ENCODE measurements around the gene CCDC9. TPM values are rescaled to one million over a fixed set of nuclear protein-coding genes. Genes with fewer than 3 reads are reported as not detected.
"Not testable (repeated sequence)": the region's sequence is repeated elsewhere in the genome, so short reads cannot be mapped to it uniquely, and the experiment has no call there.

CCDC9 gene
- total RNA-seq, 4 donors from 2014 or later: 12.1 to 104 (median 35.8) TPM

DNA sequence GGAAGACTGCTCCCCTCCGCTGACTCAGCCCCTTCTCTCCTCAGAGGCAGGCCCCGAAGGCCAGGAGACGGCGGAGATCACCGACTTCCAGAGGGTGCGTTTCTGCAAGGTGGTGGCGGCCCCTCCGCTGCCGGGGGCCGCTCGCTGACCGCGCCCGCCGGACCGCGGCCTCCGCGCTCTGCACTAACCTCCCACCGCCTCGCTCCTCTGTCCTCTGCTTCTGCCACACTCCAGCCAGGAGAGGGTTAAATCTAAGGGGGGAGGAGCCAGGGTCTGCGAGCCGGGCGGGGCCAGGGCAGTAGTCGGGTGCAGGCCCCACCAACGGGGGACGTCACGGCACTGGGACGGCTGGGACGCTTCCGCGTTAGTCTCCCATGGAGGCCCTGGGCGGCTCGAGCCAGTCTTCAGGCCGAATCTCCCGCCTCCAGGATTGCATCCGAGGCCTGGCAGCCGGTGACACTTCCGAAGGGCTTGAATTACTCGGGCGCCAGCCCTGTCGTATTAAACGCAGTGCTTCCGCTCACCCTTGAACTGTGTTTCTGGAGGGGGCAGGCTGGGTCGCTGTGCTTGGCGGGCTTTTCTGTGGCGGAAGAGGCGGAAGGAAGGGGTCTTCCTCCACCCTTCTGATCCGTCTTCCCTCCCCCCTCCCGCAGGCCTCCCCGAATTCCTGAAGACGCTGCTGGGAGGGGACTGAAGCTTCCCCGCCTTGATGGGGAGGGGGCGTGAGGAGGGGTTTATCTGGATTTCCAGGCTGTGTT is 17.2 kb downstream of the CCDC9 start:
- H3K36me3 ChIP-seq: peaks cover 0 to 18% (median 0%) of the 10 kb centered on the region in 3 donors
- TF ChIP-seq, protein P1, sequence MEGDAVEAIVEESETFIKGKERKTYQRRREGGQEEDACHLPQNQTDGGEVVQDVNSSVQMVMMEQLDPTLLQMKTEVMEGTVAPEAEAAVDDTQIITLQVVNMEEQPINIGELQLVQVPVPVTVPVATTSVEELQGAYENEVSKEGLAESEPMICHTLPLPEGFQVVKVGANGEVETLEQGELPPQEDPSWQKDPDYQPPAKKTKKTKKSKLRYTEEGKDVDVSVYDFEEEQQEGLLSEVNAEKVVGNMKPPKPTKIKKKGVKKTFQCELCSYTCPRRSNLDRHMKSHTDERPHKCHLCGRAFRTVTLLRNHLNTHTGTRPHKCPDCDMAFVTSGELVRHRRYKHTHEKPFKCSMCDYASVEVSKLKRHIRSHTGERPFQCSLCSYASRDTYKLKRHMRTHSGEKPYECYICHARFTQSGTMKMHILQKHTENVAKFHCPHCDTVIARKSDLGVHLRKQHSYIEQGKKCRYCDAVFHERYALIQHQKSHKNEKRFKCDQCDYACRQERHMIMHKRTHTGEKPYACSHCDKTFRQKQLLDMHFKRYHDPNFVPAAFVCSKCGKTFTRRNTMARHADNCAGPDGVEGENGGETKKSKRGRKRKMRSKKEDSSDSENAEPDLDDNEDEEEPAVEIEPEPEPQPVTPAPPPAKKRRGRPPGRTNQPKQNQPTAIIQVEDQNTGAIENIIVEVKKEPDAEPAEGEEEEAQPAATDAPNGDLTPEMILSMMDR (IDR thresholded peaks at IDR 0.05): no peak
- TF ChIP-seq POLR2A (IDR thresholded peaks at IDR 0.05): peak; percentile 84 to 92
- DNase-seq: peak; percentile 91 to 97 (median 94)
- H3K27me3 ChIP-seq: no peaks in the 10 kb centered on the region
- H3K9me3 ChIP-seq: no peaks in the 10 kb centered on the region
- peaks cover 0 to 24% (median 7%) of the 10 kb centered on the region in 4 donors for H3K4me1 ChIP-seq
- peak overlapping the region; percentile 95 to 99 (median 98) for H3K27ac ChIP-seq
- H3K4me3 ChIP-seq: peak overlapping the region; percentile 72 to 82 (median 77)

- TF ChIP-seq POLR2A (IDR thresholded peaks at IDR 0.05): peak in 1 of 2 donors; percentile 63
- TF ChIP-seq, protein P1 (IDR thresholded peaks at IDR 0.05): no peak
- Histone ChIP-seq H3K4me1 (peaks cover 0 to 24% (median 7%) of the 10 kb centered on the region in 4 donors), H3K27me3 (no peaks in the 10 kb centered on the region), H3K27ac (peak within 1 kb of the TSS; percentile 95 to 99 (median 98)), H3K9me3 (no peaks in the 10 kb centered on the region), H3K4me3 (peak within 1 kb of the TSS; percentile 72 to 82 (median 77)), H3K36me3 (peaks cover 0 to 17% (median 0%) of the 10 kb centered on the region in 3 donors)
- peak; percentile 100 for DNase-seq
These were observed 18.0 kb downstream of the CCDC9 start, which contains the start of gene INAFM1 for GRCh38 chr19:47274071-47274890. INAFM1 (plus strand) TSS chr19:47274885; CDS start chr19:47274920, 35 bp downstream.

DNA sequence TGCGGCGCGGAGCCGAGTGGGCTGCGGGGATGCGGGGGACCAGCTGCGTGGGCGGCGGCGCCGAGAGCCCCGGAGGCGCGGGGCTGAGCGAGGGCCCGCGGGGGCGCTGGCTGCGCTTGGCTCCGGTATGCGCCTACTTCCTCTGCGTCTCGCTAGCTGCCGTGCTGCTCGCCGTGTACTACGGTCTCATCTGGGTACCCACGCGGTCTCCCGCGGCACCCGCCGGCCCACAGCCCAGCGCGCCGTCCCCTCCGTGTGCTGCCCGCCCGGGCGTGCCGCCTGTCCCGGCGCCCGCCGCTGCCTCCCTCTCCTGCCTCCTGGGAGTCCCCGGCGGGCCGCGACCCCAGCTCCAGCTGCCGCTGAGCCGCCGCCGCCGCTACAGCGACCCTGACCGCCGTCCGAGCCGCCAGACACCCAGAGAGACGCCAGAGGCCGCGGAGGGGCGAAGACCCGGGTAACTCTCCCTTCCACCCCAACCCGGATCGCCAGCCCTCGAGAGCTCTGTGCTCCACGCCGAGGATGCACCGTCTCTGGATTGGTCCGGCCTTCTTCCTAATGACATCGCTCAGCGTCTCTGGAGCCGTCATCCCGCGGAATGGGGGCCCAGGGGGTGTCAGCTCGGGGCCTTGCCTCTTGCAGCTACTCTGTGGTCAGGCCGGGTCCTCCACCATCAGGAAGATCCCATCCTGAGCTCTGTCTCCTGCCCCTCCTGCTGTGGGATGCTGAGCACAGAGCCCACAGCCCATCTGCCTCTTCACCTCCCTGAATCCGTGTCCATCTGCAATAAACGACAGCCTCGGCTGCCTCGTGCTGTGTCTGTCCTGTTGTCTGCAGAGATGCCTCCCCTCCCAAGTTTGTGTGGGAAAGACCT is 18.8 kb downstream of the CCDC9 start:
- H3K36me3 ChIP-seq: peaks cover 0 to 14% (median 0%) of the 10 kb centered on the region in 3 donors
- peak overlapping the region; percentile 72 to 82 (median 77) for H3K4me3 ChIP-seq
- no peak for TF ChIP-seq POLR2A (IDR thresholded peaks at IDR 0.05)
- DNase-seq: peak in 2 of 3 donors; percentile 59 to 67
- H3K27ac ChIP-seq: peak overlapping the region; percentile 95 to 99 (median 98)
- no peaks in the 10 kb centered on the region for H3K9me3 ChIP-seq
- H3K4me1 ChIP-seq: peaks cover 0 to 24% (median 7%) of the 10 kb centered on the region in 4 donors
- H3K27me3 ChIP-seq: no peaks in the 10 kb centered on the region

DNA sequence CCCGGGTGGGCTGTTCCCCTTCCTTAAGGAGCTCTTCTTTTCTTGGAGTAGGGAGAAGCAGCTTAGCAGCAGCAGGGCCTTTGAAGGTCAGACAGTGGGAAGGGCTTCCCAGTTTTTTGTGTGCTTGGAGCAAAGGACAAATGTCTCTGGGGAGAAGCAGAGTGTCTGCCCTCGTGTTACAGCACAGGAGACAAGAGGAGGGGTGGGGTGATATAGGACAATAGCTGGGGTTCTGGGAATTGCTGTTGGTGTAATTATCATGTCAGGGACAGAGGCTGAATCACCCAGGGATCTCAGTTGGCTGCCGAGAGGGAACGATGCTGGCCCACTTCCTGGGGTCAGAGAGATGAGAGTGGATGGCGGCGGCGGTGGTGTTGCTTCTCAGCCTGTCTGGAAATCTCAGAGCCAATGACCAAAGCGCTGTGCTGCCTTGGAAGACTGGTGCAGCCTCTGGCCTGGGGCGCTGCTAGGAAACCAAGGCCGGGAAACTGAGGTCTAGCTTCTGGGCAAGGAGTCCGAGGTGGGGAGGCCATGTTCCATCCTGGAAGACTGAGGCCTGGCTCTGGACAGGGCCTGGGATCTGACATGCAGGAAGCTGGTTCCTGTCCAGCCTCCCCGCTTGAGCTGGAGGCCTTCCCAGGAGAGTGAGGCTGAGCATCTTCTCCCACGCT is 19.6 kb downstream of the CCDC9 start:
- TF ChIP-seq, protein P1 (IDR thresholded peaks at IDR 0.05): no peak
- no peak for TF ChIP-seq POLR2A (IDR thresholded peaks at IDR 0.05)
- H3K4me1 ChIP-seq: peaks cover 0 to 24% (median 7%) of the 10 kb centered on the region in 4 donors
- H3K27me3 ChIP-seq: no peaks in the 10 kb centered on the region
- no peaks in the 10 kb centered on the region for H3K9me3 ChIP-seq
- DNase-seq: no peak
- H3K36me3 ChIP-seq: peaks cover 0 to 6% (median 0%) of the 10 kb centered on the region in 3 donors
- H3K27ac ChIP-seq: peak overlapping the region; percentile 95 to 99 (median 98)
- H3K4me3 ChIP-seq: peak overlapping the region in 2 of 4 donors; percentile 72 to 77

DNA sequence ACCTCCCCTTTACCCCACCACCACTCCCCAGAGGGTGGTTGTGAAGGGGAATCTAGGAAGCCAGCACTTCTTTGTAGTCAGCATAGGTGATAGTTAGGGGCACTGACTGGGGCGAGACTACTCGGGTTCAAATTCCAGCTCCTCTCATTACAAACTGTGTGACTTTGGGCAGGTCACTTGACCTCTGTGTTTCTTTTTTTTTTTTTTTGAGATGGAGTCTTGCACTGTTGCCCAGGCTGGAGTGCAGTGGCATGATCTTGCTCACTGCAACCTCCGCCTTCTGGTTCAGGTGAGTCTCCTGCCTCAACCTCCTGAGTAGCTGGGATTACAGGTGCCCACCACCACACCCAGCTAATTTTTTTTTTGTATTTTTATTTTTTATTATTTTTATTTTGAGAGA is 20.2 kb downstream of the CCDC9 start:
- H3K4me1 ChIP-seq: peaks cover 0 to 24% (median 7%) of the 10 kb centered on the region in 4 donors
- H3K9me3 ChIP-seq: not testable (repeated sequence)
- H3K27ac ChIP-seq: peak overlapping the region in 3 of 4 donors; percentile 95 to 98 (median 98)

More for the DNA sequence above, 20.2 kb downstream of the CCDC9 start:
- not testable (repeated sequence) for H3K4me3 ChIP-seq, H3K27me3 ChIP-seq, H3K36me3 ChIP-seq, DNase-seq

Measured in Peyer's patch (tissue), 4 donors.